HepG2 (cell line): Measurements from ENCODE around the gene BCL2L2. TPM values are rescaled to one million over a fixed set of nuclear protein-coding genes. Genes with fewer than 3 reads are reported as not detected.

Source experiments
- CBFB ChIP-seq: sonication (generic); formaldehyde crosslinking; IDR thresholded peaks from 2 replicates; pipeline ENCODE4 v1.4.0; 2020; ENCODE audit warnings: missing genetic modification reagents
- CTCF ChIP-seq: sonication (generic); formaldehyde crosslinking; IDR thresholded peaks from 2 replicates; pipeline ENCODE4 v1.5.0; 2020; ENCODE audit warnings: mild to moderate bottlenecking, missing genetic modification reagents, moderate library complexity
- FOXK2 ChIP-seq: fragments of 450-650 bp; IDR thresholded peaks from 2 replicates; pipeline ENCODE4 v1.6.1; 2016
- HHEX ChIP-seq: IDR thresholded peaks from 2 replicates; pipeline ENCODE4 v1.6.1; 2016; ENCODE audit warnings: control low read depth
- HNF1B ChIP-seq: sonication (generic); formaldehyde crosslinking; IDR thresholded peaks from 2 replicates; pipeline ENCODE4 v1.5.1; 2020; ENCODE audit warnings: mild to moderate bottlenecking, moderate library complexity, missing genetic modification reagents
- ISX ChIP-seq: sonication (generic); formaldehyde crosslinking; conservative IDR thresholded peaks from 2 replicates; pipeline ENCODE4 v1.5.0; 2020; ENCODE audit warnings: missing genetic modification reagents
- JUN ChIP-seq: sonication (generic); formaldehyde crosslinking; IDR thresholded peaks from 2 replicates; pipeline ENCODE4 v1.4.0; 2020; ENCODE audit warnings: mild to moderate bottlenecking, missing genetic modification reagents
- KDM4B ChIP-seq: sonication (generic); formaldehyde crosslinking; IDR thresholded peaks from 2 replicates; pipeline ENCODE4 v1.4.0; 2020; ENCODE audit warnings: missing genetic modification reagents
- PHF8 ChIP-seq: sonication (generic); formaldehyde crosslinking; IDR thresholded peaks from 2 replicates; pipeline ENCODE4 v1.5.0; 2020; ENCODE audit warnings: missing genetic modification reagents
- REST ChIP-seq, 2 experiments: IDR thresholded peaks; 2 replicates each; pipeline ENCODE4 v1.6.1; 2011 to 2012; ENCODE audit warnings: low read length in 2 of 2, borderline replicate concordance in 1 of 2, low read depth in 1 of 2, mild to moderate bottlenecking in 1 of 2, moderate library complexity in 1 of 2
- SNAI1 ChIP-seq: sonication (generic); formaldehyde crosslinking; IDR thresholded peaks from 2 replicates; pipeline ENCODE4 v1.5.0; 2020; ENCODE audit warnings: mild to moderate bottlenecking, missing genetic modification reagents, borderline replicate concordance
- SNAPC4 ChIP-seq: sonication (generic); formaldehyde crosslinking; IDR thresholded peaks from 2 replicates; pipeline ENCODE4 v1.4.0; 2020; ENCODE audit warnings: mild to moderate bottlenecking, missing genetic modification reagents
- ZBTB43 ChIP-seq: sonication (generic); formaldehyde crosslinking; conservative IDR thresholded peaks from 2 replicates; pipeline ENCODE4 v1.4.0; 2020; ENCODE audit warnings: missing genetic modification reagents
- polyA plus RNA-seq, 8 experiments: library from polyadenylated mRNA; depleted of rRNA in 3 of 8; stranded (reverse) in 7 of 8; unstranded in 1 of 8; fragments of >200 nt; fragmentation: Illumina TruSeq in 4 of 8; extraction: Trizol in 4 of 8; gene quantifications; 2 replicates each; pipeline versions ENCODE4 v1.2.1 to v1.2.3, GENCODE V29; 2011 to 2016; ENCODE audit warnings: low read depth in 4 of 8, missing spikeins in 1 of 8, mixed read lengths in 1 of 8; ENCODE audit not compliant: insufficient read depth in 1 of 8
- total RNA-seq, 5 experiments: library from RNA; depleted of rRNA; stranded (reverse); fragments of >200 nt; fragmentation: Illumina TruSeq; extraction: Trizol; gene quantifications; 2 replicates each; pipeline ENCODE4 v1.2.3, GENCODE V29; 2016; ENCODE audit warnings: low read depth in 1 of 5

BCL2L2 gene
- total and polyA plus RNA-seq, 2 of the 13 experiments (the other 11 are each of a cell fraction or from before 2014, with no cell fraction given), result 28.1 to 49.8 TPM

- TF ChIP-seq ISX (CRISPR knock-in tag) (0 out of 2 replicates have a peak, but pooled peaks have one; percentile 8), CTCF (peak; percentile 54), CBFB (peak; percentile 90), FOXK2 (no peak), PHF8 (CRISPR knock-in tag) (peak; percentile 99), SNAI1 (CRISPR knock-in tag) (peak; percentile 95; the same call in 1 of the 2 replicates), HHEX (CRISPR knock-in tag) (peak; percentile 24; the same call in 1 of the 2 replicates), ZBTB43 (CRISPR knock-in tag) (peak; percentile 78; the same call in 1 of the 2 replicates), HNF1B (no peak), SNAPC4 (CRISPR knock-in tag) (peak; percentile 88; the same call in 1 of the 2 replicates), REST (IDR thresholded peaks at IDR 0.05; ENCODE audit: borderline replicate concordance in 1 of 2, low read depth in 1 of 2, low read length in 2 of 2) (peak in 1 of 2 experiments; percentile 70; a peak in 2 of 4 replicates), JUN (CRISPR knock-in tag) (no peak), KDM4B (CRISPR knock-in tag) (peak; percentile 17; the same call in 1 of the 2 replicates)
Observed at GRCh38 chr14:23306412-23307145, at the start of gene BCL2L2 (continued).
